ENCODE data around the gene DTL.

Gene DTL

GRCh38 chr1:212111536-212111935 is 76.0 kb downstream of the DTL start:
- no peak for TF ChIP-seq USF1 (IDR thresholded peaks at IDR 0.05)
- TF ChIP-seq ZBTB7A (IDR thresholded peaks at IDR 0.05; ENCODE audit: low read depth), result no peak
- TF ChIP-seq TAF1 (IDR thresholded peaks at IDR 0.05; ENCODE audit: low read depth), result no peak
- TF ChIP-seq RAD21 (IDR thresholded peaks at IDR 0.05; ENCODE audit: low read depth), result no peak
- TF ChIP-seq REST (IDR thresholded peaks at IDR 0.05; ENCODE audit: low read depth), result no peak
- TF ChIP-seq MAX (IDR thresholded peaks at IDR 0.05), result no peak
- TF ChIP-seq FOXM1 (IDR thresholded peaks at IDR 0.05; ENCODE audit: borderline replicate concordance, low read depth), result no peak
- TF ChIP-seq EP300 (IDR thresholded peaks at IDR 0.05; ENCODE audit: borderline replicate concordance), result no peak
- no peak for TF ChIP-seq EGR1 (IDR thresholded peaks at IDR 0.05)
- TF ChIP-seq CREB1 (IDR thresholded peaks at IDR 0.05; ENCODE audit: low read depth), result no peak
- no peak for TF ChIP-seq TEAD4 (IDR thresholded peaks at IDR 0.05)
- no peak for TF ChIP-seq CEBPB (IDR thresholded peaks at IDR 0.05)
- TF ChIP-seq TCF12 (IDR thresholded peaks at IDR 0.05; ENCODE audit: low read depth), result no peak
- TF ChIP-seq NFIC (IDR thresholded peaks at IDR 0.05), result no peak
- TF ChIP-seq YY1 (IDR thresholded peaks at IDR 0.05; ENCODE audit: low read depth), result no peak

- TF ChIP-seq TCF12 (IDR thresholded peaks at IDR 0.05; ENCODE audit: low read depth) (no peak), MAX (IDR thresholded peaks at IDR 0.05) (no peak), USF1 (IDR thresholded peaks at IDR 0.05) (no peak), NFIC (IDR thresholded peaks at IDR 0.05) (no peak), FOXM1 (IDR thresholded peaks at IDR 0.05; ENCODE audit: borderline replicate concordance, low read depth) (no peak), CREB1 (IDR thresholded peaks at IDR 0.05; ENCODE audit: low read depth) (no peak), YY1 (IDR thresholded peaks at IDR 0.05; ENCODE audit: low read depth) (no peak), REST (IDR thresholded peaks at IDR 0.05; ENCODE audit: low read depth) (no peak), RAD21 (IDR thresholded peaks at IDR 0.05; ENCODE audit: low read depth) (no peak), TAF1 (IDR thresholded peaks at IDR 0.05; ENCODE audit: low read depth) (no peak), TEAD4 (IDR thresholded peaks at IDR 0.05) (no peak), EP300 (IDR thresholded peaks at IDR 0.05; ENCODE audit: borderline replicate concordance) (no peak), ZBTB7A (IDR thresholded peaks at IDR 0.05; ENCODE audit: low read depth) (no peak), CEBPB (IDR thresholded peaks at IDR 0.05) (no peak)
Measured at GRCh38 chr1:212113706-212114105, 78.2 kb downstream of the DTL start.

- TF ChIP-seq RAD21 (IDR thresholded peaks at IDR 0.05; ENCODE audit: low read depth) (no peak), FOXM1 (IDR thresholded peaks at IDR 0.05; ENCODE audit: borderline replicate concordance, low read depth) (no peak), MAX (IDR thresholded peaks at IDR 0.05) (no peak), ZBTB7A (IDR thresholded peaks at IDR 0.05; ENCODE audit: low read depth) (no peak), EP300 (IDR thresholded peaks at IDR 0.05; ENCODE audit: borderline replicate concordance) (no peak), CEBPB (IDR thresholded peaks at IDR 0.05) (no peak), USF1 (IDR thresholded peaks at IDR 0.05) (no peak), TCF12 (IDR thresholded peaks at IDR 0.05; ENCODE audit: low read depth) (no peak)
Measured at GRCh38 chr1:212118167-212118871, 82.8 kb downstream of the DTL start.

- TF ChIP-seq MAX (IDR thresholded peaks at IDR 0.05) (no peak), FOXM1 (IDR thresholded peaks at IDR 0.05; ENCODE audit: borderline replicate concordance, low read depth) (no peak), CEBPB (IDR thresholded peaks at IDR 0.05) (no peak), EGR1 (IDR thresholded peaks at IDR 0.05) (no peak), NFIC (IDR thresholded peaks at IDR 0.05) (no peak)
Measured at GRCh38 chr1:212118872-212119260, 83.3 kb downstream of the DTL start.

- TF ChIP-seq EP300 (IDR thresholded peaks at IDR 0.05; ENCODE audit: borderline replicate concordance) (no peak), EGR1 (IDR thresholded peaks at IDR 0.05) (no peak), CREB1 (IDR thresholded peaks at IDR 0.05; ENCODE audit: low read depth) (no peak), CEBPB (IDR thresholded peaks at IDR 0.05) (no peak), YY1 (IDR thresholded peaks at IDR 0.05; ENCODE audit: low read depth) (no peak), TAF1 (IDR thresholded peaks at IDR 0.05; ENCODE audit: low read depth) (no peak), REST (IDR thresholded peaks at IDR 0.05; ENCODE audit: low read depth) (no peak)
Measured at GRCh38 chr1:212119397-212119837, 83.9 kb downstream of the DTL start.
